GM23248 (cell line): ENCODE data around the gene PRDM12. TPM values are rescaled to one million over a fixed set of nuclear protein-coding genes. Genes with fewer than 3 reads are reported as not detected.

Source experiments
- DNase-seq: peaks from one replicate; pipeline ENCODE4 v3.0.0-alpha.2; 2015
- H2AFZ ChIP-seq: fragments of 200-600 bp; sonication (generic); 2 replicates; pipeline ENCODE4 v1.6.1; 2016; ENCODE audit warnings: antibody characterized with exemption
- H3F3A ChIP-seq: fragments of 200-600 bp; sonication (generic); 2 replicates; pipeline ENCODE4 v1.6.1; 2016; ENCODE audit warnings: mild to moderate bottlenecking, antibody characterized with exemption, mixed run types; ENCODE audit not compliant: insufficient read depth
- H3K27ac ChIP-seq: fragments of 200-600 bp; sonication (generic); 2 replicates; pipeline ENCODE4 v1.5.1; 2016; ENCODE audit warnings: mild to moderate bottlenecking
- H3K27me3 ChIP-seq: fragments of 200-600 bp; sonication (generic); replicated peaks from 2 replicates; pipeline ENCODE4 v1.6.1; 2016; ENCODE audit warnings: mild to moderate bottlenecking; ENCODE audit not compliant: insufficient read depth
- H3K36me3 ChIP-seq: fragments of 200-600 bp; sonication (generic); 2 replicates; pipeline ENCODE4 v1.6.1; 2016; ENCODE audit warnings: low read depth, mild to moderate bottlenecking
- H3K4me1 ChIP-seq: fragments of 200-600 bp; sonication (generic); 2 replicates; pipeline ENCODE4 v1.6.1; 2016; ENCODE audit warnings: mild to moderate bottlenecking; ENCODE audit not compliant: insufficient read depth
- H3K4me2 ChIP-seq: fragments of 200-600 bp; sonication (generic); one replicate; pipeline ENCODE4 v1.6.1; 2016; ENCODE audit warnings: mild to moderate bottlenecking; ENCODE audit not compliant: unreplicated experiment
- H3K4me3 ChIP-seq: fragments of 200-600 bp; sonication (generic); 2 replicates; pipeline ENCODE4 v1.5.1; 2016; ENCODE audit warnings: mild to moderate bottlenecking
- H3K79me2 ChIP-seq: fragments of 200-600 bp; sonication (generic); 2 replicates; pipeline ENCODE4 v1.6.1; 2016; ENCODE audit warnings: mild to moderate bottlenecking; ENCODE audit not compliant: insufficient read depth
- H3K9ac ChIP-seq: fragments of 200-600 bp; sonication (generic); 2 replicates; pipeline ENCODE4 v1.6.1; 2016; ENCODE audit warnings: mild to moderate bottlenecking
- H3K9me2 ChIP-seq: fragments of 200-600 bp; sonication (generic); 2 replicates; pipeline ENCODE4 v1.6.1; 2016; ENCODE audit warnings: mixed run types, mild to moderate bottlenecking, moderate library complexity; ENCODE audit not compliant: insufficient read depth
- H3K9me3 ChIP-seq: fragments of 200-600 bp; sonication (generic); one replicate; pipeline ENCODE4 v1.6.1; 2017; ENCODE audit warnings: low read depth
- H4K20me1 ChIP-seq: fragments of 200-600 bp; sonication (generic); 2 replicates; pipeline ENCODE4 v1.6.0; 2016; ENCODE audit not compliant: insufficient read depth
- EZH2 ChIP-seq: fragments of 200-600 bp; sonication (generic); IDR thresholded peaks from 2 replicates; pipeline ENCODE4 v1.6.1; 2018; ENCODE audit warnings: antibody characterized with exemption, mild to moderate bottlenecking; ENCODE audit not compliant: insufficient read depth, poor library complexity, severe bottlenecking
- EZH2phosphoT487 ChIP-seq: fragments of 200-600 bp; sonication (generic); IDR thresholded peaks from 2 replicates; pipeline ENCODE4 v1.6.1; 2018; ENCODE audit warnings: antibody characterized with exemption, moderate library complexity, mild to moderate bottlenecking, low read depth; ENCODE audit not compliant: insufficient read depth
- WGBS, 2 experiments: methylation state at CpG; one replicate each; pipeline ENCODE4 v1.1.6; 2015 to 2017; ENCODE audit warnings: low lambda C conversion rate in 2 of 2, low coverage in 1 of 2; ENCODE audit errors: missing lambda C conversion rate in 2 of 2; 5-methylcytosine and 5-hydroxymethylcytosine counted together
- in situ Hi-C: fragments of 300-500 bp; cut with MboI; formaldehyde crosslinking; loops from 2 replicates; pipeline ENCODE4 v1.15.0; 2020
- polyA plus RNA-seq: library from polyadenylated mRNA; unstranded; fragments of >200 nt; fragmentation: Nextera tagmentation; extraction: Ambion mirVana; gene quantifications from 2 replicates; pipeline ENCODE4 v1.2.1, GENCODE V29; 2016
- total RNA-seq: library from RNA; depleted of rRNA; stranded (reverse); fragments of >200 nt; shearing (Covaris generic); gene quantifications from 2 replicates; pipeline ENCODE4 v1.2.3, GENCODE V29; 2014

The PRDM12 gene
- total and polyA plus RNA-seq, 2 experiments from 2014 or later = not detected

DNA sequence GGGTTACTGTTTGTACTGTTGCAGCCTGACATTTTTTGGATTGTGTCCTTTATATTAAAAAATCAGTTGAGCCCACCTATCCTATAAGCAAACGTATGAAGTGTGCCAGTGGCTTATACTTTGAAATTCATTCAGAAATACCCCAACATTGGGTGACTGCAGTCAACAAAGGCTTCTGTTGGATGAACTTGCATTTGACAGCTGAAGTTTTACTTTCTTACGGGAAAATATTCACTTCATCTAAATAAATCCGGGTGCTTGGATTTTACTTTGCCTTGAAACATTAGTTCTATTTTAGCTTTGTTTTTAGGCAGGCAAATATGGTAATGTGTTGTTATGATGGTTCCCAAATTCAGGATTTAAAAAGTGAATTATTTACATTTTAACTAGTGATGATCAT, 50.9 kb downstream of the PRDM12 start:
- Histone ChIP-seq H3K4me3 (peak overlapping the region; percentile 88), H3K27ac (peak overlapping the region; percentile 89; the same call in 1 of the 2 replicates), H3K4me1 (peaks cover 6% of the 10 kb centered on the region; the same call in 1 of the 2 replicates), H3K79me2 (peaks cover 73% of the 10 kb centered on the region), H3K36me3 (no peaks in the 10 kb centered on the region), H3K27me3 (no peaks in the 10 kb centered on the region), H3K9me2 (no peaks in the 10 kb centered on the region), H3K4me2 (peak overlapping the region; percentile 94), H4K20me1 (no peaks in the 10 kb centered on the region), H3K9ac (peak overlapping the region; percentile 91), H2AFZ (peak overlapping the region; percentile 51; the same call in 1 of the 2 replicates), H3K9me3 (no peaks in the 10 kb centered on the region), H3F3A (peaks cover 24% of the 10 kb centered on the region)
- 14 to 18% methylated on average over 3 of the region's 3 CpGs for WGBS, 2 experiments
- TF ChIP-seq EZH2 (no peak), EZH2phosphoT487 (no peak)
- in situ Hi-C loops = no loop called here
- peak; percentile 14 for DNase-seq

DNA sequence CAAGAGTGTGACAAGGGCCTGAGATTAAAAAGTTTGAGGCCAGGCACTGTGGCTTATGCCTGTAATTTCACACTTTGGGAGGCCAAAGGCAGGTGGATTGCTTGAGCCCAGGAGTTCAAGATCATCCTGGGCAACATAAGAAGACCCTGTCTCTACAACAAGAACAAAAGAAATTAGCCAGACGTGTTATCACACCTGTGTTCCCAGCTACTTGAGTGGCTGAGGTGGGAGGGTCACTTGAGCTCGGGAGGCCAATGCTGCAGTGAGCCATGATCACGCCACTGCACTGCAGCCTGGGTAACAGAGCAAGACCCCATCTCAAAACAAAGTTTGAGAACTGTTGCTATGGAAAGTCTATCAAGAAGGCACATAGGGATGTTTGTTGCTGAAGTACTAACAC, 54.2 kb downstream of the PRDM12 start:
- Histone ChIP-seq H2AFZ (no peak overlapping the region), H3K4me2 (no peak overlapping the region), H3K27ac (no peak overlapping the region), H3K27me3 (no peaks in the 10 kb centered on the region), H4K20me1 (no peaks in the 10 kb centered on the region), H3K4me1 (peaks cover 6% of the 10 kb centered on the region; the same call in 1 of the 2 replicates), H3K9ac (no peak overlapping the region), H3F3A (peaks cover 23% of the 10 kb centered on the region), H3K4me3 (no peak overlapping the region), H3K36me3 (no peaks in the 10 kb centered on the region), H3K9me2 (no peaks in the 10 kb centered on the region), H3K9me3 (no peaks in the 10 kb centered on the region), H3K79me2 (peaks cover 100% of the 10 kb centered on the region)
- in situ Hi-C loops = no loop called here
- WGBS, 2 experiments = 61 to 75% methylated on average over 3 of the region's 3 CpGs
- no peak for DNase-seq
- TF ChIP-seq EZH2phosphoT487 (no peak), EZH2 (no peak)

DNA sequence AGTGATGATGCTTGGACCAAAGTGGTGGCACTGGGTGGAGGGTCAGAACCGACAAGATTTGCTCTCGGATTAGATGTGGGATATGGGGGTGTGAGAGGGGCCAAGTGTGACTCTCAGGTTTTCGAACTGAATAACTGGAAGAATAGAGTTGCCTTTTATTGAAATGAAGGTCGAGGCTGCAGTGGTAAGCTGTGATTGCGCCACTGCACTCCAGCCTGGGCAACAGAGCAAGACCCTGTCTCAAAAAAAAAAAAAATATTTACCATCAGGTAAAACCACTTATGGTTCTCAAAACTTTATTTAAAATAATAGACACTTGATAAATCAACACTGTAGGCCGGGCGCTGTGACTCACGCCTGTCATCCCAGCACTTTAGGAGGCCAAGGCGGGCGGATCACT, 56.4 kb downstream of the PRDM12 start:
- Histone ChIP-seq H3F3A (0 out of 2 replicates have a peak, but pooled peaks cover under 1% of the 10 kb centered on the region), H3K36me3 (no peaks in the 10 kb centered on the region), H3K27me3 (no peaks in the 10 kb centered on the region), H3K4me2 (no peak overlapping the region), H3K9ac (no peak overlapping the region), H4K20me1 (no peaks in the 10 kb centered on the region), H3K9me3 (no peaks in the 10 kb centered on the region), H3K9me2 (no peaks in the 10 kb centered on the region), H3K4me1 (peaks cover 6% of the 10 kb centered on the region; the same call in 1 of the 2 replicates), H3K79me2 (peaks cover 100% of the 10 kb centered on the region), H2AFZ (no peak overlapping the region), H3K4me3 (no peak overlapping the region), H3K27ac (no peak overlapping the region)
- in situ Hi-C loops = no loop called here
- WGBS, 2 experiments = 87 to 92% methylated on average over 10 of the region's 10 CpGs
- TF ChIP-seq EZH2 (no peak), EZH2phosphoT487 (no peak)
- no peak for DNase-seq

DNA sequence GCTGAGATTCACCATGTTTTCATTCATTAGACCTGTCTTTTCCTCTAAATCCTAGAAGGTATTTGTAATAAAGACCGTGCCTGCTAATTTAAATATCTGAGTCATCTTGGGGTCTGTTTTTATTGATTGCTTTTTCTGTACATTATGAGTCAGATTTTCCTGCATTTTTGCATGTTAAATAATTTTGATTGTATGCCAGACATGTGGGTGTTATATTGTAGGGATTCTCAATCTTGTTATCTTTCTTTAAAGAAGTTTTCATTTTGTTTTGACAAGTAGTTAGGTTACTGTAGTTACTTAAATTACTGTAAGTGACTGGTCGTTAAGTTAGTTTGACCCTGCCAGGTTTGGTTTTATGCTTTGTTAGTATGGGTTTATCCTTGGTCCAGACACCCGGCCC, 64.3 kb downstream of the PRDM12 start:
- peaks cover 22% of the 10 kb centered on the region for H3K4me1 ChIP-seq
- peak overlapping the region; percentile 36; the same call in 1 of the 2 replicates for H3K9ac ChIP-seq
- H3K27ac ChIP-seq = peak overlapping the region; percentile 67
- no peaks in the 10 kb centered on the region for H3K9me3 ChIP-seq
- H3K9me2 ChIP-seq = no peaks in the 10 kb centered on the region
- H3K27me3 ChIP-seq = no peaks in the 10 kb centered on the region
- 41 to 48% methylated on average over 3 of the region's 3 CpGs for WGBS, 2 experiments
- no peaks in the 10 kb centered on the region for H3K36me3 ChIP-seq
- in situ Hi-C loops = no loop called here
- no peaks in the 10 kb centered on the region for H4K20me1 ChIP-seq
- no peak overlapping the region for H3K4me2 ChIP-seq
- TF ChIP-seq EZH2 (no peak), EZH2phosphoT487 (no peak)
- H3K79me2 ChIP-seq = peaks cover 93% of the 10 kb centered on the region
- H3F3A ChIP-seq = peaks cover 29% of the 10 kb centered on the region
- DNase-seq = peak; percentile 88
- no peak overlapping the region for H2AFZ ChIP-seq
- H3K4me3 ChIP-seq = no peak overlapping the region

DNA sequence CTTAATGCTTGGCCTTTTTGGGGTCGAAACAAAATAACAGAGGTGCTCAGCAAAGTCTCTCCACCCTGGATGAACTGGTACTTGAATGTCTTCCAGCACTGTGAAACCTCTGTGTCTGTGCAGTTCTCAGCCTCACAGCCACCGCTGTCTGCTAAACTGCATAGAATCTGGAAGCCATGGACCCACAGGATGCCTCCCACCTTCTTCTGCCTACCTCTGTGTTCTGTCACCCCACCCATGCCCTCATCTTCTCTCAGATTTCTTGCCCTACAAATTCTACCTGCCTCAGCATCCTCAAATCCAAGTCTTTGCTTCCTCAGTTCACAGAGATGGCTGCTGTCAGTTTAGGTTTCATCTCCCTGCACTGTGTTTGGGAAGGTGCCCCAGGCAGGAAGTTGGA, 64.8 kb downstream of the PRDM12 start:
- Histone ChIP-seq H3K36me3 (no peaks in the 10 kb centered on the region), H3K9me3 (no peaks in the 10 kb centered on the region), H3K27me3 (no peaks in the 10 kb centered on the region), H3F3A (peaks cover 29% of the 10 kb centered on the region), H3K4me2 (no peak overlapping the region), H3K79me2 (peaks cover 93% of the 10 kb centered on the region), H4K20me1 (no peaks in the 10 kb centered on the region), H3K27ac (peak overlapping the region; percentile 67), H3K4me1 (peaks cover 22% of the 10 kb centered on the region), H2AFZ (no peak overlapping the region), H3K9me2 (no peaks in the 10 kb centered on the region), H3K9ac (peak overlapping the region; percentile 36; the same call in 1 of the 2 replicates), H3K4me3 (no peak overlapping the region)
- WGBS, 2 experiments = 96 to 100% methylated on average over 2 of the region's 2 CpGs
- TF ChIP-seq EZH2 = no peak
- no peak for TF ChIP-seq EZH2phosphoT487
- DNase-seq = no peak
- in situ Hi-C loops = no loop called here
